C4-2B (cell line): ENCODE measurements around the gene RAB17.

Source experiments
- ZFX ChIP-seq: fragments of 450-650 bp; IDR thresholded peaks from 2 replicates; pipeline ENCODE4 v1.6.1; 2017
- TF ChIP-seq, protein P1 (sequence below): fragments of 450-650 bp; conservative IDR thresholded peaks from 2 replicates; pipeline ENCODE4 v1.5.1; 2017; ENCODE audit warnings: mild to moderate bottlenecking

DNA sequence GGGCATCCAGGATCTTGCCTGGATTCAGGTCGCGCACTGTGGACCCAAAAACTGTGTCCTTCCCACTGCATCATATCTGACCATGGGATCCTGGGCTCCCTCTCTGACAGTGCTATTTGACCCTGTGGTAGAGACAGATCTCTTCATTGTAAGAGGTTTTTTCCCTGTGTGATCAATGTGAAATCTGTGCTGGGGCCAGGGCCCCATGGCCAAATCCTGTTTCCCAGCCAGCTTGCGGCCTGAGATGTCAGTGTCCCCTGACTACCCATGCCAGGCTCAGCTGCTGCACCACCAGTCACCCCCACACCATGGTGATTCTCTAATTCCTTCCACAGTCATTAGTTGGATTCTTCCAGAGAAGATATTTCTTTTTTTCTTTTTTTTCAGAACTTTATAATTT is 20.6 kb downstream of the RAB17 start:
- TF ChIP-seq, protein P1, sequence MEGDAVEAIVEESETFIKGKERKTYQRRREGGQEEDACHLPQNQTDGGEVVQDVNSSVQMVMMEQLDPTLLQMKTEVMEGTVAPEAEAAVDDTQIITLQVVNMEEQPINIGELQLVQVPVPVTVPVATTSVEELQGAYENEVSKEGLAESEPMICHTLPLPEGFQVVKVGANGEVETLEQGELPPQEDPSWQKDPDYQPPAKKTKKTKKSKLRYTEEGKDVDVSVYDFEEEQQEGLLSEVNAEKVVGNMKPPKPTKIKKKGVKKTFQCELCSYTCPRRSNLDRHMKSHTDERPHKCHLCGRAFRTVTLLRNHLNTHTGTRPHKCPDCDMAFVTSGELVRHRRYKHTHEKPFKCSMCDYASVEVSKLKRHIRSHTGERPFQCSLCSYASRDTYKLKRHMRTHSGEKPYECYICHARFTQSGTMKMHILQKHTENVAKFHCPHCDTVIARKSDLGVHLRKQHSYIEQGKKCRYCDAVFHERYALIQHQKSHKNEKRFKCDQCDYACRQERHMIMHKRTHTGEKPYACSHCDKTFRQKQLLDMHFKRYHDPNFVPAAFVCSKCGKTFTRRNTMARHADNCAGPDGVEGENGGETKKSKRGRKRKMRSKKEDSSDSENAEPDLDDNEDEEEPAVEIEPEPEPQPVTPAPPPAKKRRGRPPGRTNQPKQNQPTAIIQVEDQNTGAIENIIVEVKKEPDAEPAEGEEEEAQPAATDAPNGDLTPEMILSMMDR: no peak
- TF ChIP-seq ZFX: no peak
